ENCODE measurements around the gene CCDC63. TPM values are rescaled to one million over a fixed set of nuclear protein-coding genes. Genes with fewer than 3 reads are reported as not detected.

The CCDC63 gene
- total RNA-seq, 4 donors from 2014 or later: not detected

- DNase-seq: no peak
- H3K27ac ChIP-seq: no peak overlapping the region
- intact Hi-C loops (cut with DNase I; ENCODE audit: low total_unique reads): no loop called here
- H3K4me3 ChIP-seq: no peak overlapping the region
- H3K36me3 ChIP-seq: no peaks in the 10 kb centered on the region
- no peak for TF ChIP-seq POLR2A (IDR thresholded peaks at IDR 0.05)
- no peaks in the 10 kb centered on the region for H3K9me3 ChIP-seq
- no peaks in the 10 kb centered on the region for H3K4me1 ChIP-seq
- H3K27me3 ChIP-seq: no peaks in the 10 kb centered on the region
Measured at GRCh38 chr12:110809149-110809548, 37.6 kb upstream of the CCDC63 start.

GRCh38 chr12:110811972-110812371, 34.8 kb upstream of the CCDC63 start:
- no peak for DNase-seq
- no peaks in the 10 kb centered on the region for H3K9me3 ChIP-seq
- intact Hi-C loops (cut with DNase I; ENCODE audit: low total_unique reads): no loop called here
- no peak overlapping the region for H3K27ac ChIP-seq
- H3K4me3 ChIP-seq: no peak overlapping the region
- no peak for TF ChIP-seq POLR2A (IDR thresholded peaks at IDR 0.05)
- no peak for TF ChIP-seq CTCF (IDR thresholded peaks at IDR 0.05)
- no peaks in the 10 kb centered on the region for H3K4me1 ChIP-seq
- no peaks in the 10 kb centered on the region for H3K27me3 ChIP-seq
- no peaks in the 10 kb centered on the region for H3K36me3 ChIP-seq

GRCh38 chr12:110813285-110813684, 33.5 kb upstream of the CCDC63 start:
- Histone ChIP-seq H3K27ac (no peak overlapping the region), H3K4me1 (no peaks in the 10 kb centered on the region), H3K9me3 (no peaks in the 10 kb centered on the region), H3K27me3 (no peaks in the 10 kb centered on the region), H3K36me3 (no peaks in the 10 kb centered on the region), H3K4me3 (no peak overlapping the region)
- TF ChIP-seq CTCF (IDR thresholded peaks at IDR 0.05) (no peak), POLR2A (IDR thresholded peaks at IDR 0.05) (no peak)
- no peak for DNase-seq
- intact Hi-C loops (cut with DNase I; ENCODE audit: low total_unique reads): no loop called here

- no peak for DNase-seq
- Histone ChIP-seq H3K27me3 (no peaks in the 10 kb centered on the region), H3K27ac (no peak overlapping the region), H3K4me1 (no peaks in the 10 kb centered on the region), H3K4me3 (no peak overlapping the region), H3K36me3 (no peaks in the 10 kb centered on the region), H3K9me3 (no peaks in the 10 kb centered on the region)
- intact Hi-C loops (cut with DNase I; ENCODE audit: low total_unique reads): no loop called here
- TF ChIP-seq POLR2A (IDR thresholded peaks at IDR 0.05): no peak
- no peak for TF ChIP-seq CTCF (IDR thresholded peaks at IDR 0.05)
Measured at GRCh38 chr12:110813756-110814155, 33.0 kb upstream of the CCDC63 start.

- no peak for TF ChIP-seq POLR2A (IDR thresholded peaks at IDR 0.05)
- intact Hi-C loops (cut with DNase I; ENCODE audit: low total_unique reads): no loop called here
- Histone ChIP-seq H3K9me3 (no peaks in the 10 kb centered on the region), H3K4me1 (no peaks in the 10 kb centered on the region), H3K27ac (no peak overlapping the region), H3K27me3 (no peaks in the 10 kb centered on the region), H3K36me3 (no peaks in the 10 kb centered on the region), H3K4me3 (no peak overlapping the region)
- no peak for DNase-seq
Measured at GRCh38 chr12:110816248-110816647, 30.5 kb upstream of the CCDC63 start.

- DNase-seq: no peak
- intact Hi-C loops (cut with DNase I; ENCODE audit: low total_unique reads): no loop called here
- no peak overlapping the region for H3K4me3 ChIP-seq
Measured at GRCh38 chr12:110816779-110817178, 30.0 kb upstream of the CCDC63 start.

More at GRCh38 chr12:110816779-110817178, 30.0 kb upstream of the CCDC63 start:
- TF ChIP-seq POLR2A (IDR thresholded peaks at IDR 0.05): no peak
- TF ChIP-seq CTCF (IDR thresholded peaks at IDR 0.05): no peak
- Histone ChIP-seq H3K36me3 (no peaks in the 10 kb centered on the region), H3K4me1 (no peaks in the 10 kb centered on the region), H3K27ac (no peak overlapping the region), H3K9me3 (no peaks in the 10 kb centered on the region), H3K27me3 (no peaks in the 10 kb centered on the region)
